ENCODE measurements around the gene SRPK3.

- TF ChIP-seq, protein P1, sequence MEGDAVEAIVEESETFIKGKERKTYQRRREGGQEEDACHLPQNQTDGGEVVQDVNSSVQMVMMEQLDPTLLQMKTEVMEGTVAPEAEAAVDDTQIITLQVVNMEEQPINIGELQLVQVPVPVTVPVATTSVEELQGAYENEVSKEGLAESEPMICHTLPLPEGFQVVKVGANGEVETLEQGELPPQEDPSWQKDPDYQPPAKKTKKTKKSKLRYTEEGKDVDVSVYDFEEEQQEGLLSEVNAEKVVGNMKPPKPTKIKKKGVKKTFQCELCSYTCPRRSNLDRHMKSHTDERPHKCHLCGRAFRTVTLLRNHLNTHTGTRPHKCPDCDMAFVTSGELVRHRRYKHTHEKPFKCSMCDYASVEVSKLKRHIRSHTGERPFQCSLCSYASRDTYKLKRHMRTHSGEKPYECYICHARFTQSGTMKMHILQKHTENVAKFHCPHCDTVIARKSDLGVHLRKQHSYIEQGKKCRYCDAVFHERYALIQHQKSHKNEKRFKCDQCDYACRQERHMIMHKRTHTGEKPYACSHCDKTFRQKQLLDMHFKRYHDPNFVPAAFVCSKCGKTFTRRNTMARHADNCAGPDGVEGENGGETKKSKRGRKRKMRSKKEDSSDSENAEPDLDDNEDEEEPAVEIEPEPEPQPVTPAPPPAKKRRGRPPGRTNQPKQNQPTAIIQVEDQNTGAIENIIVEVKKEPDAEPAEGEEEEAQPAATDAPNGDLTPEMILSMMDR (IDR thresholded peaks at IDR 0.05; ENCODE audit: extremely low read depth in 1 of 2, insufficient read depth in 1 of 2, low read depth in 1 of 2, low read length in 2 of 2): no peak
- no peak for TF ChIP-seq GATA2 (IDR thresholded peaks at IDR 0.05; ENCODE audit: insufficient read depth, insufficient read length, low read depth, low read length)
- TF ChIP-seq POLR2A (IDR thresholded peaks at IDR 0.05; ENCODE audit: low read depth, low read length): no peak
- TF ChIP-seq POLR2AphosphoS5 (IDR thresholded peaks at IDR 0.05; ENCODE audit: insufficient read depth, low read depth, low read length): no peak
Measured at GRCh38 chrX:153771415-153772315, 9.2 kb upstream of the SRPK3 start.

Data from endothelial cell of umbilical vein (primary cell).